Activated CD8-positive, alpha-beta memory T cell treated with anti-CD3 and anti-CD28 coated beads, Interleukin-2, amount 50 U/mL, for 24 hours (primary cell): Measurements from ENCODE around the gene NAP1L4.

Source experiments
- DNase-seq: peaks from one replicate; pipeline ENCODE4 v3.0.0-alpha.2; 2020; ENCODE audit errors: extremely low read depth

NAP1L4 gene

GRCh38 chr11:2923446-2924375, 68.4 kb downstream of the NAP1L4 start:
- DNase-seq, result no peak

DNA sequence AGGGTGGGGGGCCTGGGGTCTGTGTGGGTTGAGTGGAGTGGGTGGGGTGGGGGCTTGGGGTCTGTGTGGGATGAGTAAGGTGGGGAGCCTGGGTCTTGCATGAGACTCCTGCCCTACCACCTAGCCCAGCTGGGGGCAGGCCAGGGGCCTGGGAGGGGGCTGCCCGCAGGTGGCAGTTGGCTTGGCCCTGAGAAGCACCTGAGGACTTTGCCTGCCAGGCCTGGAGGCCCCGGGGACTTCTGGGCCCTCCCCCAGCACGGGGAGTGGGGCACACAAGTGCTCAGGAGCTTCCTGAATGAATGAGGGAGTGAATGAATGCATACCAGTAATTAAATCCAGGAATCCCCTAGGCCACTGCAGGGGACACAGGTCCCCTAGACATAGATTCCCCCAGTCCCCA, 69.5 kb downstream of the NAP1L4 start:
- DNase-seq, result no peak

- no peak for DNase-seq
Observed at GRCh38 chr11:2921742-2922493, 70.2 kb downstream of the NAP1L4 start.

DNA sequence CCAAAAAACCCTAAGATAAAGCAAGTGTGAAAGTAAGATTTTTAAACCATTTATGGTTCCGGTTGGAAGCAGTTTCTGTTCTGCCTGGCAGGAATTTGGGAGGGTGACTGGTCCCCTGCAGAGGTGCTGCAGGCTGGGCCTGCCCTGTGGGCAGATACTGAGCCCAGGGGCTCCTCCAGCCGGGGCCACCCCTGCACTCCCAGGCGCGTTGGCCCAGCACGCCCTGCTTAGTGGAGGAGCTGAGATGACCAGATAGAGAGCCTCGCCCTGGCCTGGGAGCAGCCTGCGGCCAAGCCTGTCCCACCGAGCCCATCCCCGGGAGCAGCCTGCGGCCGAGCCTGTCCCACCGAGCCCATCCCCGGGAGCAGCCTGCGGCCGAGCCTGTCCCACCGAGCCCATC, 70.9 kb downstream of the NAP1L4 start:
- no peak for DNase-seq

DNA sequence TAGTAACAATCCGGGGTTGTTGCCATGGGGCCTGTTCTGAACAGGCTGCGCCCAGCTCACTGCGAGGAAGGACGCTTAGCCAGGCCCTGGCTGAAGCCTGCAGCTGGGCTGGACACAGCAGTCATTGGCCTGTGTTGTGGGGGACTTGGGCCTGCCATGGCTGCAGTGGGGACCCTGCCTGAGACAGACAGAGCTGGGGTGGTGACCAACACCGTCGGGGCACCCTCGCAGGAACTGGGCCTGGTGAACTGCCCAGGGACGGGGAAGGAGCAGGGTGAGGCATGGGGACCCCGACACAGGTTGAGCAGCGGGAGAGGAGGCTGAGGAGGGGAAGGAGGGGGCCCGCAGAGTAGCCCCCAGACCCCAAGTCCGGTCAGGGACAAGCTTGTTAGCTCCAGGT, 71.8 kb downstream of the NAP1L4 start:
- DNase-seq, result no peak

GRCh38 chr11:2919837-2920236, 72.3 kb downstream of the NAP1L4 start:
- no peak for DNase-seq

DNA sequence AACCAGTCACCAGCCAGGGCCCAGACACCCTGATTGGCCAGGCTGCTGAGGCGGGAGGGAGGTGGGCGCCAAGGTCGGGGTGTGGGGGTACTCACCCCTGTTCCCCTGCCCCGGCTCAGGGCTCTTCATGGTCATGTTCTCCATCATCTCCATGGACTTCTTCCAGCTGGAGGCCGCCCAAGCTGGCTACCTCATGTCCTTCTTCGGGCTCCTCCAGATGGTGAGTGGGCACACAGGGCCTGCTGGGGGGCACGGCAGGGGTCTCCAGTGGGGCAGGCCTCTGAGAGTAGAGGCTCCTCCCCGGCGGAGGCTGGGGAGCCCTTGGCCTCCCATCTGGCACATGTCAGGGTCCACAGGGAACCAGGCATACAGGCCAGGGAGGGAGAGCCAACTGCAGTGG, 72.9 kb downstream of the NAP1L4 start:
- DNase-seq, result no peak

DNA sequence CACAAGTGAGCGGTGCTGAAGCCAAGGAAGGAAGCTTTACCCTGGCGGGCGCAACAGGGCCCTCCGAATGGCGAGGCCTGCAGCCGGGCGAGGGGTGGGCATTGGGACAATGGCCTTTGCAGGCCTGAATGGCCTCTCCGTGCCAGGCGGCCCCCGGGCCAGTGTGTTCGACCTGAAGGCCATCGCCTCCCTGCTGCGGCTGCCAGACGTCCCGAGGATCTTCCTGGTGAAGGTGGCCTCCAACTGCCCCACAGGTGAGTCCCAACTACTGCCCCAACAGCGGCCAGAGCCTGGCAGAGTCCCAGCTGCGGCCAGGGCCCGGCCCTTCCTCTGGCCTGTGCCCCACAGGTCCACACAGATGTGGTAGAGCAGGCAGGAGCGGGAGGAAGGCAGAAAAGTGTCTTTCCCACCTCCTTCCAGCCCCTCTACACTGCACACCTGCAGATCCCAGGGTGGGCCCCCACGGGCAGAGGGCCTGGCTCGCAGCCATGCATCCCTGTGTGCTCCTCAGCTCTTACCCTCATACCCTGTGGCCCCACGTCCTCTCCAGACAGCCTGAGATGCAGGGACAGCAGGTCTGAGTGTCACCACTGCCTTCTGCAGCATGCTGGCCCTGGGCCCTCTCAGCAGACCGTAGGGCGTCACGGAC, 74.2 kb downstream of the NAP1L4 start:
- no peak for DNase-seq

DNA sequence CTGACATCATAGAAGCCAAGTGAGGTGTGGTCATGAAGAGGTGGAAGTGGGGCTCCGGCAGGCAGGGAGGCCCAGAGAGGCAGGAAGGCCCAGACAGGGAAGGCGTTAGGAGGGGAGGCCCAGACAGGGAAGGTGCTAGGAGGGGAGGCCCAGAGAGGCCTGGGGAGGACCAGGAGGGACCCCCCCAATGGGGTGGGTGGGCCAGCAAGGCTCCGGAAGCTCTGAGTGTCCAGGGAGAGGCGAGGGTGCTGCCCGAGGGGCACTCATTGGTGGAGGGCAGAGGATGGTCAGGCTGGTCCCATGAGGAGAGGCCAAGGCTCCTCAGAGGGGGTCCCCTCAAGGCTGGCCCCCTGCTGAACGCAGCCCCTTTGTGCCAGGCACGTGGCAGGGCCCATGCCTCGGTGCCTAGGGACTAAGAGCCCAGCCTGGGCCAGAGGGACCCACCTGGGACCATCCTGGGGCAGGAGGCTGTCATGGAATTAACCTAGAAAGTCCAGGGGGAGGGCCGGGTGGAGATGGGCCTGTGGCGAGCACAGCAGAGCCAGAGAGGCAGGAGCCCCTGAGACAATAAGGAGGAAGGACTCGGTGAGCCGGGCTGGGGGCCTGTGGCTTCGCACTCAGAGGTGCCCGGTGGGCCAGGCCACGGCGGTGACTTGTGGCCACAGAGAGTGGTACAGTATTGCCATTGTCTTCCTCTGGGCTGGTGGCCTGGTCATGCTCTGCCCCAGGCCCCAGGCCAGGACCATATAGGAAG, 75.1 kb downstream of the NAP1L4 start:
- DNase-seq, result no peak

GRCh38 chr11:2916114-2916891, 75.8 kb downstream of the NAP1L4 start:
- DNase-seq, result no peak

DNA sequence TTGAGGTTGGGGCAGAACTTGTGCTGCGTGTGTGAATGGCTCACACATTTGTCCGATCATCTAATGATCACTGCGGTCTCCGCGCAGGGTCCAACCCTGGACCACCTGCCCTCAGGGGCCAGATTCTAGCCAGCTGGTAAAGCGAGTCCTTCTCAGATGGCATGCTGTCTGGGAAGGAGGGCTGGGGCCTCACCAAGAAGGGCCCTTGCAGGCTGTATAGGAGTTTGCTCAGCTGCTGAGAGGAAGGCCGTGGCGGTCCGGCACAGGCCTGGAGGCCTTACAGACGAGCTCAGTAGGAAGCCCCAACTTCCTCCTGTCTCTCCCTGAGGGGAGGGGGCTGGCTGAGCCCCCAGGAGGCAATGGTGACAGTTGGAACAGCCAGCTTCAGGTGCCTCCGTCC, 76.7 kb downstream of the NAP1L4 start:
- no peak for DNase-seq

GRCh38 chr11:2914455-2915195, 77.5 kb downstream of the NAP1L4 start:
- DNase-seq, result no peak

DNA sequence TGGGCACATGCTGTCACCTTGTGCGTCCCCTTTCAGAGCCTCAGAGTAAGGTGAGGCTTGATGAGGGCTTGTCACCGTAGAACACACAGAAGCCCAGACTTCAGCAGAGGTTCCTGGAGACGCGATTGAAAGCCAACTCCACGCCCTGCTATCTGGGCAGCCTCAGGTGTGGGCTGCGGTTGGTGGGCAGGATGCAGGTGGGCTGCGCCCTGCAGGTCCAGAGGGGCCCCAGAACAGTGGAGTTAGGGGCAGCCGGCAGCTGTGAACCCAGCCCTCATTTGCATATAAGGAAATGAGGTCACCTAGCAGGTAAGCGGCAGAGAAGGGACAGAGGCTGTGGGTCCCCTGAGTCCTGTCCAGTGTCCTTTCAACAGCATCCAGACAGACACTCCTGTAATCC, 78.4 kb downstream of the NAP1L4 start:
- DNase-seq, result no peak

GRCh38 chr11:2913019-2913431, 79.1 kb downstream of the NAP1L4 start:
- DNase-seq, result no peak

DNA sequence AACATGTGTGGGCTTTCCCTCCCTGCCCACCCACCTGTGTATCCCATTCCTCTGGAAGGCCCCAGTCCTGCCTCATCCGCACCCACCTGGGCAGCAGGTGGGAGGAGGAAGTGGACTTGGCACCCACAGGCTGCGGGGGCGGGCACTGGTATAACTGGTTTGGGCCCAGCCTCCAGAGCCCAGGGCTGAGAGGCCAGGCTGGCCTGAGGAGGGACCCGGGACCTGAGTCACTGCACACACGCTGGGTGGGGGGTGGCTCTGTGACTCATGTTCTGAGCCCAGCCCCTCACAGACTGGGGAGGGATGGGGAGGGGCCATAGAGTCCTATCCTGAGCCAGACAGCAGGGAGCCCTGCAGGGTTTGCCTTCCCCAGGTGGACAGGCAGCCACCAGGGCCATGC, 79.6 kb downstream of the NAP1L4 start:
- DNase-seq, result no peak

GRCh38 chr11:2911785-2912391, 80.2 kb downstream of the NAP1L4 start:
- no peak for DNase-seq

GRCh38 chr11:2911088-2911784, 80.9 kb downstream of the NAP1L4 start:
- no peak for DNase-seq

- DNase-seq, result no peak
Observed at GRCh38 chr11:2910401-2910955, 81.7 kb downstream of the NAP1L4 start.
